Upper lobe of left lung (tissue), 6 donors: Measurements from ENCODE around the gene TENM3. TPM values are rescaled to one million over a fixed set of nuclear protein-coding genes. Genes with fewer than 3 reads are reported as not detected.
A peak's percentile ranks its signal among the peaks of the same experiment; 100 is the strongest.
"Not testable (repeated sequence)": the region's sequence is repeated elsewhere in the genome, so short reads cannot be mapped to it uniquely, and the experiment has no call there.

ENCODE experiments used
- ATAC-seq, 2 donors: fragments of 200-7000 bp; cut with Tn5 transposase; one replicate each; pipeline ENCODE4 v1.9.1; 2022; ENCODE audit warnings: mild to moderate bottlenecking in 2 of 2, moderate library complexity in 2 of 2; ENCODE audit not compliant: low FRiP score in 2 of 2
- DNase-seq, 2 donors: peaks; one replicate each; pipeline ENCODE4 v3.0.0-alpha.2; 2019 to 2020
- H3K27ac ChIP-seq, 4 donors: fragments of 200-600 bp; sonication (generic); one replicate each; pipeline ENCODE4 v1.5.1; 2016 to 2019
- H3K27me3 ChIP-seq, 4 donors: fragments of 200-600 bp; sonication (generic); one replicate each; pipeline ENCODE4 v1.5.1; 2017 to 2019
- H3K36me3 ChIP-seq, 4 donors: fragments of 200-600 bp; sonication (generic); one replicate each; pipeline ENCODE4 v1.5.1; 2016 to 2019
- H3K4me1 ChIP-seq, 4 donors: fragments of 200-600 bp; sonication (generic); one replicate each; pipeline ENCODE4 v1.5.1; 2018 to 2019
- H3K4me3 ChIP-seq, 4 donors: fragments of 200-600 bp; sonication (generic); one replicate each; pipeline ENCODE4 v1.5.1; 2017 to 2019; ENCODE audit warnings: mild to moderate bottlenecking in 2 of 4, moderate library complexity in 1 of 4
- H3K9me3 ChIP-seq, 4 donors: fragments of 200-600 bp; sonication (generic); one replicate each; pipeline ENCODE4 v1.5.1; 2018 to 2019
- EP300 ChIP-seq, 4 donors: sonication (generic); formaldehyde crosslinking; IDR thresholded peaks; one replicate each; pipeline ENCODE4 v1.5.1; 2017; ENCODE audit warnings: antibody characterized with exemption in 4 of 4, control low read depth in 2 of 4
- POLR2A ChIP-seq, 4 donors: fragments of 450-650 bp; IDR thresholded peaks; one replicate each; pipeline ENCODE4 v1.5.1; 2016 to 2017; ENCODE audit warnings: antibody characterized with exemption in 4 of 4, mild to moderate bottlenecking in 2 of 4
- POLR2AphosphoS5 ChIP-seq, 2 donors: sonication (generic); formaldehyde crosslinking; IDR thresholded peaks; one replicate each; pipeline ENCODE4 v1.5.1; 2017; ENCODE audit warnings: antibody characterized with exemption in 2 of 2
- WGBS, 2 donors: methylation state at CpG; one replicate each; pipeline ENCODE4 v1.1.5; 2017 to 2018; 5-methylcytosine and 5-hydroxymethylcytosine counted together
- total RNA-seq, 6 donors: library from RNA; depleted of rRNA in 4 of 6; stranded (reverse); fragments of >200 nt in 4 of 6; gene quantifications; one replicate each; pipeline versions ENCODE4 v1.1.0 to v1.2.1, GENCODE V29; 2016 to 2021
- TF ChIP-seq, protein P1 (sequence below), 6 experiments: fragments of 450-650 bp in 4 of 6; fragments of 200-600 bp in 2 of 6; sonication (generic) in 2 of 6; IDR thresholded peaks; one replicate each; pipeline ENCODE4 v1.5.1; 2016 to 2019; ENCODE audit warnings: antibody characterized with exemption in 6 of 6
- donor health status: DM: no; HTN: no; CAD: no; lungs with moderate emphysema.
- donor health status: DM: no; HTN: yes; CAD: no; lungs with severe emphysema.

The TENM3 gene
- total RNA-seq, 6 donors from 2014 or later: 0.33 to 7.1 (median 1.1) TPM

DNA sequence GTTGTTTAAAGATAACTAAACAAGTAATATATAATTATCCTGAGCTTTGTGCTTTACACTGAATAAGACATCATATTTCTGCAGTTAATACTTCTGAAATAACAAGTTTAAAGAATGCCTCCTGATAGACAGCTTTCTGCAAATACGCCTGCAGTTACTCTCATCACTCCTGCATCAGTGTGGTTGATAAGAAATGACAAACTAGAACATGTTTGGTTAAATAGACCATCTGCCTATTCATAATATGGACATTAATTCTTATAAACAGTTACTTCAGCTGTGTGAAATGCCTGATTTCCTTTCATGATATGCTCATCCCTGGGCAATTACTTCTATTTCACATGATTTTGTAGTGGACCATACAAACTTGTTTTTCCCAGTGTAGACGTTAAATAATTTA, 7.0 kb upstream of the TENM3 start:
- H3K9me3 ChIP-seq: no peaks in the 10 kb centered on the region
- no peak overlapping the region for H3K27ac ChIP-seq
- DNase-seq (no peak), ATAC-seq (no peak)
- no peak for TF ChIP-seq POLR2AphosphoS5 (IDR thresholded peaks at IDR 0.05)
- TF ChIP-seq, protein P1, sequence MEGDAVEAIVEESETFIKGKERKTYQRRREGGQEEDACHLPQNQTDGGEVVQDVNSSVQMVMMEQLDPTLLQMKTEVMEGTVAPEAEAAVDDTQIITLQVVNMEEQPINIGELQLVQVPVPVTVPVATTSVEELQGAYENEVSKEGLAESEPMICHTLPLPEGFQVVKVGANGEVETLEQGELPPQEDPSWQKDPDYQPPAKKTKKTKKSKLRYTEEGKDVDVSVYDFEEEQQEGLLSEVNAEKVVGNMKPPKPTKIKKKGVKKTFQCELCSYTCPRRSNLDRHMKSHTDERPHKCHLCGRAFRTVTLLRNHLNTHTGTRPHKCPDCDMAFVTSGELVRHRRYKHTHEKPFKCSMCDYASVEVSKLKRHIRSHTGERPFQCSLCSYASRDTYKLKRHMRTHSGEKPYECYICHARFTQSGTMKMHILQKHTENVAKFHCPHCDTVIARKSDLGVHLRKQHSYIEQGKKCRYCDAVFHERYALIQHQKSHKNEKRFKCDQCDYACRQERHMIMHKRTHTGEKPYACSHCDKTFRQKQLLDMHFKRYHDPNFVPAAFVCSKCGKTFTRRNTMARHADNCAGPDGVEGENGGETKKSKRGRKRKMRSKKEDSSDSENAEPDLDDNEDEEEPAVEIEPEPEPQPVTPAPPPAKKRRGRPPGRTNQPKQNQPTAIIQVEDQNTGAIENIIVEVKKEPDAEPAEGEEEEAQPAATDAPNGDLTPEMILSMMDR (IDR thresholded peaks at IDR 0.05): no peak
- no peak for TF ChIP-seq POLR2A (IDR thresholded peaks at IDR 0.05)
- TF ChIP-seq EP300 (IDR thresholded peaks at IDR 0.05): no peak
- 65% methylated on average over 2 of the region's 2 CpGs for WGBS, 2 donors
- no peaks in the 10 kb centered on the region for H3K27me3 ChIP-seq
- no peaks in the 10 kb centered on the region for H3K4me1 ChIP-seq
- H3K36me3 ChIP-seq: no peaks in the 10 kb centered on the region
- H3K4me3 ChIP-seq: no peak overlapping the region

DNA sequence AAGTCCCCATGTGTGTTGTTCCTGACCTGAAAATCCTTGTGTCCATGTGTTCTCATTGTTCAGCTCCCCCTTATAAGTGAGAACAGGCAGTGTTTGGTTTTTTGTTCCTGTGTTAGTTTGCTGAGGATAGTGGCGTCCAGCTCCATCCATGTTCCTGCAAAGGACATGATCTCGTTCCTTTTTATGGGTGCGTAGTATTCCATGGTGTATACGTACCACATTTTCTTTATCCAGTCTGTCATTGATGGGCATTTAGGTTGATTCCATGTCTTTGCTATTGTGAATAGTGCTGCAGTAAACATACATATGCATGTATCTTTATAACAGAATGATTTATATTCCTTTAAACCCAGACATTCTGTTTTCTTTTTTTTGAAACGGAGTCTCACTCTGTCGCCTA, 6.2 kb upstream of the TENM3 start:
- not testable (repeated sequence) for DNase-seq, H3K36me3 ChIP-seq, H3K4me1 ChIP-seq, H3K9me3 ChIP-seq, ATAC-seq, H3K27ac ChIP-seq, H3K4me3 ChIP-seq, H3K27me3 ChIP-seq
- 88 to 92% methylated on average over 6 of the region's 6 CpGs for WGBS, 2 donors

DNA sequence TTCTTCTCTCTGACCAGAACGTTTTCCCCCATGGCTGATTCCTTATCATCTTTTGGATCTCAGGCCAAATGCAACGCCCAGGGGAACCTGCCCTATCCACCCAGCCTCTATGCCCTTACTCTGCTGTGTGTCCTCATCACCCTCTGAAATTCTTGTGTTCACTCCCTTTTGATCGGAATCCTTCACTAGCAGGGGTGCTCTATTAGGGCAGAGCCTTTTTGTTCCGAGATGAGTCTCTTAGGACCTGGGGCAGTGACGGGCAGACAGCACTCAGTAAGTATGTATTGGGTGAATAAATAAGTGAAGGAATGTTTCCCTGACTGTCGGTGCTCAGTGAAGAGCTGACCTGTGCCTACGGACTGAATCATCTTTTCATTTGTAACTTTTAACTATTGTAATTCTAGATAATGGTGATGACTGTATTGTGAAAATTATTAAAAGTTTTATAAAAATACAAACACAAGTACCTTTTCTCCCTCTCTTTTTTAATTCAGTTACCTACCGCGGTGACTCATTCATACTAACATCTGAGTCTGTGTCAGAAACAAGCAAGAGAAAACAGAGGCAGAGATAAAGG, 4.8 kb upstream of the TENM3 start:
- no peak overlapping the region for H3K27ac ChIP-seq
- DNase-seq (no peak), ATAC-seq (no peak)
- H3K4me1 ChIP-seq: no peaks in the 10 kb centered on the region
- no peaks in the 10 kb centered on the region for H3K9me3 ChIP-seq
- no peak overlapping the region for H3K4me3 ChIP-seq
- TF ChIP-seq POLR2AphosphoS5 (IDR thresholded peaks at IDR 0.05) (no peak), POLR2A (IDR thresholded peaks at IDR 0.05) (no peak), EP300 (IDR thresholded peaks at IDR 0.05) (no peak)
- TF ChIP-seq, protein P1 (IDR thresholded peaks at IDR 0.05): no peak
- H3K27me3 ChIP-seq: no peaks in the 10 kb centered on the region
- WGBS, 2 donors: 54% methylated on average over 9 of the region's 9 CpGs
- no peaks in the 10 kb centered on the region for H3K36me3 ChIP-seq

DNA sequence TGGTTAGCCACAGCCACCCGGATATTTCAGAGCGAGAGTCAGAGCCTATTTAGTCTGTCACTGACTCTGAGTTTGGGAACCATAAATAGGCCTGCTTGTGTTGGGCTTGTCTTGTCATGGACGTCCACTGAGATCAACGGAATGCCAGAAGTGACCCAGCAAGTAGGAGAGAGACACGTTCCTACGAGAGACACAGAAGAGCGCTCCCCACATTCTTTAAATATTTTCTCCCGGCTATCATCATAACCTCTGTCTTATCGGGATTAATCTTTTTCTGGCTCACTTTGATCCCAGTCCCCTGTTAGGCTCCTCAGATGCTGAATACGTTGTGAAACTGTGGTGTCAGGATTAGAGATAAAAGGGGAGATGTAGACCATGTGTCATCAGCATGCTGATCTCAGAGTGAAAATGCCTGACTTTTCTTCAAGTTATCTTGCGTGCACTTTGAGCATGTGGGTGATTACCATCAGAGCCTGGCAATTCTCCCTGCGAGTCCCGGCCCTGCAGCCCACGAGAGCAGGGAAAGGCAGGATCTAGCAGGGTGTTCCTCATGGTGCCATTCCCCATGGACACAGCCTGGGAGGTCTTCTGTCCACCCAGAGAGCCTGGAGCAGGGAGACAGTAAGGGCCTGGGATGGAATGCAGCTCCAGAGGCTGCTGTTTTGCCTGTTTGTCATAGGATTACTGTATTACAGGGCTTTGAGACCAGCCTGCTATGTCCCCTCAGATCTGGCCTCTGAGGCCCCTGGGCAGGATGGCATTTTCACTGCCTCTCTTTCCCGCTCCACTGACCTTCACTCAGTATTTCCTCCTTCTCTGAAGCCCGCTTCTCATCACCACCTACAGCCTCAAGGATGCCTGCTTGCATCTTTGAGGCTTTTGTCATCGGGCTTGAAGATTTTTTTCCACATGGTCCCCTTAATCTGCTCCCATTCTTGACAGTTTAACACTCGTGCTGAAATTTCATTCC, 2.8 kb upstream of the TENM3 start:
- TF ChIP-seq EP300 (IDR thresholded peaks at IDR 0.05) (no peak), POLR2AphosphoS5 (IDR thresholded peaks at IDR 0.05) (no peak), POLR2A (IDR thresholded peaks at IDR 0.05) (no peak)
- TF ChIP-seq, protein P1 (IDR thresholded peaks at IDR 0.05): no peak
- Histone ChIP-seq H3K9me3 (no peaks in the 10 kb centered on the region), H3K4me1 (no peaks in the 10 kb centered on the region), H3K36me3 (no peaks in the 10 kb centered on the region), H3K27ac (no peak overlapping the region), H3K27me3 (no peaks in the 10 kb centered on the region), H3K4me3 (no peak overlapping the region)
- DNase-seq (no peak), ATAC-seq (peak; percentile 60 to 83)
- WGBS, 2 donors: 47 to 52% methylated on average over 17 to 18 of the region's 18 CpGs

DNA sequence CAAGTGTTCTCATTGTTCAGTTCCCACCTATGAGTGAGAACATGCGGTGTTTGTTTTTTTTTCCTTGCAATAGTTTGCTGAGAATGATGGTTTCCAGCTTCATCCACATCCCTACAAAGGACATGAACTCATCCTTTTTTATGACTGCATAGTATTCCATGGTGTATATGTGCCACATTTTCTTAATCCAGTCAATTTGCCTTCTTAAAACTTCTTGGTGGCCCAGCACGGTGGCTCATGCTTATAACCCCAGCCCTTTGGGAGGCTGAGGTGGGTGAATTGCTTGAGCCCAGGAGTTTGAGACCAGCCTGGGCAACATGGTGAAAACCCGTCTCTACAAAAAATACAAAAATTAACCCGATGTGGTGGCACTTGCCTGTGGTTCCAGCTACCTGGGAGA, 942 bp upstream of the TENM3 start:
- not testable (repeated sequence) for H3K36me3 ChIP-seq, H3K27me3 ChIP-seq, H3K9me3 ChIP-seq, H3K27ac ChIP-seq, DNase-seq, H3K4me1 ChIP-seq, ATAC-seq, H3K4me3 ChIP-seq
- 89 to 94% methylated on average over 4 of the region's 4 CpGs for WGBS, 2 donors
